HS-27A (cell line): ENCODE data around the gene TDRD12.
"Not testable (repeated sequence)": the region's sequence is repeated elsewhere in the genome, so short reads cannot be mapped to it uniquely, and the experiment has no call there.

ENCODE experiments used
- DNase-seq: peaks from one replicate; pipeline ENCODE4 v3.0.0-alpha.2; 2012; ENCODE audit warnings: low read depth, missing footprints

The TDRD12 gene

DNA sequence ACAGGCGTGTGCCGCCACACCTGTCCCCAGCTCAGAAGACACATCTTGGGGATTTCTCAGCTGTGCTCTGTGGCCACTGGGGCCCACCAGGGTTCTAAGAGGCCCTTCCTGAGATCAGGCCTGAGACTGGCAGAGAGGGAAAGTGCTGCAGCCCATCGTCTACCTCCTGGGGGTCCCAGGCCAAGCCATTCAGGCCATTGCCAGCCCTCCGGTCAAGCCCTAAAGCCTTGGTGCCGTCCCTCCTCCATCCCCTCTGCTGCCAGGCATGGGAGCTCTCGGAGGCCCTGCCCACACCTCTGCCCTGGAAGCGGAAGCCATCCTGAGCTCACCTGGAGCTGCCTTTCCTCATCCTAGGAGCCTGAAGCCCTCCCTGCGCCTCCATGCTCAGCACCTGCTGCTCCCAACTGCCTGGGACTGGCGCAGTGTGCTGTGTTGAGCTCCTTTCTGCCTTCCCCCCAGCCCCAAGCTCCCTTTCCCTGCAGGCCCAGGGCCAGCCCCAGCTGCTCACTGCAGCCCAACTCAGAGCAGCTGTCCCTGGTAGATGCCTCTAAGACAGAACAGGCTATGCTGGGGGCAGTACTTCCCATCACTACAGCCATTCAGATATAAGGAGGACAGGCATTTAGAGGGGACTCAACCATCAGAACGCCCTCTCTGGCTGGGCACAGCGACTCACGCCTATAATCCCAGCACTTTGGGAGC is 147.1 kb downstream of the TDRD12 start:
- no peak for DNase-seq

DNA sequence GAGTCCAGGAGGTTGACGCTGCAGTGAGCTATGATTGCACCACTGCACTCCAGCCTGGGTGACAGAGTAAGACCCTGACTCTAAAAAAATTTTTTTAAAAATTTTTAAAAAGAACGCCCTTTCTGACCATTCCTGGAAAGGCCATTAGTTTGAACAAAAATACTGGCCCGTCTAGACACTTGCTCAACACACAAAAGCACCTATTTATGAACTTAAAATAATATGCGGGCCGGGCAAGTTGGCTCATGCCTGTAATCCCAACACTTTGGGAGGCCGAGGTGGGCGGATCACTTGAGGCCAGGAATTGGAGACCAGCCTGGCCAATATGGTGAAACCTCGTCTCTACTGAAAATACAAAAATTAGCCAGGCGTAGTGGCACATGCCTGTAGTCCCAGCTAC is 147.9 kb downstream of the TDRD12 start:
- not testable (repeated sequence) for DNase-seq

DNA sequence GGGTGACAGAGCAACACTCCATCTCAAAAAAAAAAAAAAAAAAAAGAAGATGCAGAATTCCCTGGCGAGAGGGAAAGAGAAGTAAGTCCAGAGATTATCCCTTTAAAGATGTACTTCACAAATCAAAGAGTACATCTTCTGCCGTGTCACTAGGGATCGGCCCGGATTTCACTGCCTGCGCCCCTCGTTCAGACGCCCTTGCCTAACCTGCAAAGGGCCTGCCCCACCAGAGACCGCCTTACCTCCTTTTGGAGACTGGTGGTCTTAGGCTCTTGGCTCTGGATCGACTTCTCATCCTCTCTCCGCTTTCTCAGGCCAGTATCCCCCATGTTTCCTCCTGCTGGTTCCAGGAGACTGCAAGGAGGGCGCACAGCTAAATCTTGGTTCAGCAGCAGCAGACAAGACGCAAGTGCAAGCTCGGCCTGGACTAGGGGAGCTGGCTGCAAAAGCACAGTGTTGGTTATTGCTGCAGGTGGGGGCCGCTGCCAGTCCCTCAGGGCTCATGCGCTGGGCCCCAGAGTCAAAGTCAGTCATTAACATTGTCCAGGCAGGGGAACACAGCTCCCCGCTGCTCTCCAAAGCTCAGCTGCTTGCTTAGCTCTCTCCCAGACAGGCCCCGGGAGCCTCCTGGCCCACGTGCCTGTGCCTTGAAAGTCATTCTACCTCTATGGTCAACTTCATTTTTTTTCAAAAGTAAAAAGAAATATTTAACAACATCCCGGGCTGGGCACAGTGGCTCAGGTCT is 148.8 kb downstream of the TDRD12 start:
- DNase-seq: no peak

DNA sequence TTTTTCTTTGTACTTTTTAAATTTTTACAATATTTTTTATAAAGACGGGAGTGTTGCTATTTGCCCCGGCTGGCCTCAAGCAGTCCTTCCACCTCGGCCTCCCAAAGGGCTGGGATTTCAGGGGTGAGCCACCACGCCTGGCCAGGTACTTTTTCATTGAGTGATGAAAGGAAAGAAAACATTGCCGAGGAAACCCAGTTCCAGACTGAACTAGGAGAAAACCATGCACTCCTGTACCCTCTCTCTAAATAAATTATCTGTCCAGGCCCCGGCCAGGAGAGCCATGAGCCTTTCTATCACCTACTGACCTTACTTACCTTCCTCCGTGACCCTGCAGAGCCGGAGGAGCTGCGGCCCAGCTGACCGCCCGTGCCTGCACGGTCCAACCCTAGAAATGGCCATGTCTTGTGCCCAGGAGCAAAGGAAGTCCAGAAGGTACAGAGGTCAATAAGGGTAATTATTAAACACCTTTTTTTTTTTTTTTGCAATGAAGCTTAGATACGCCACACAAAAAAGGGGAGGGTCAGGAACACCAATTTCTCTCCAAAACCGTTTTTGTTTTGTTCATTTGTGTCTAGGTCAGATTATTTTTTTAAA is 149.9 kb downstream of the TDRD12 start, which contains the start of gene SLC7A9:
Gene SLC7A9 (minus strand): TSS at position 399 of the 597 bp plus-strand sequence. CDS start 1,233 bp downstream, outside the sequence.
- DNase-seq: no peak

DNA sequence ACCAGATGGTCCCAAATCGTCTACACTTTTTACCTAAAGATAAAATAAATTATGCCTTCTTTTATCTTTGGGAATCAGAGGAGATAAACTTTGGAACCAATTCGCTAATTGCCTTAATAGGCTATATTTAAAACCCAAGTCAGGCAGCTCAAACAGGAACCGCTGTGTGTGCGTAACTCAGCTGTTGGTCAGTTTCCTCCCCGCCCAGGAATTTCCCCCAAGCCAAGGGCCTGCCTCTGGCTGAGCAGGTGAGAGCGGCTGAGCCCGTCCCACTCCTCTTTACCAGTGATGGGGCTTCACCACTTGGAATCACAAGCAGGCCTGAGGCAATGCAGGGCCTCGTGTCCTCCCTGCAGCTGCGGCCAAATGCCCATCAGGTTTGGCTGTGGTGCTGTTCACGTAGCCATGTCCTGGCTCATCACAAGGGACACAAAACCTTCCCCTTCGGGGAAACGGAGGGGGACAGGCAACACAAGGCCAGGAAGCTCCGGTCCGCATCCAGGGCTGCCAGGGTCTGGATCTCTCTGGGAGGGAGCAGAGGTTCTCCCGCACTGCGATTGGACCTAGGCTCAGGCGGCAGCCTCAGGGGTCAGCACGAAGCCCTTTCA is 150.5 kb downstream of the TDRD12 start:
- no peak for DNase-seq

DNA sequence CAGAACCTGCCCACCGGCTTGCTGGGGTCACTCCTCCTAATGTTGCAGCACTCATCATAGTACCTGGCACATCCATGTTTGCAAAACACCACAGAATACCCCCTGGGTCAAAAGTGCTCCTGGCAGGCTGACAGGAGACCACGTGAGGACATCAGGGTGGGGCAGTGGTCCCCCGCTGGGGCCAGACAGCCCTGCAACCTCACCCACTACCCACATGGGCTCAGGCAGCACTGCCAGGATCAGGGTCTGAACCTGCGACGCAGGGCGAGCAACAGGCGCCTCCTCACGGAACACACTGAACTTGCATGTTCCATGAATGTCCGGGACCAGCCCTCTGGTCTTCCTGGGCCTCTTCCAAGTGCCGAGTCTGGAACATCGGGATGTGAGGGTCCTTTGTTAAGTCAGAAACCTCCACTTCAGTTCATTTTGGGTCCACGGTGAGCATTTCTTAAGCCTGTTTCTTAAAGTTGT is 151.4 kb downstream of the TDRD12 start:
- no peak for DNase-seq

DNA sequence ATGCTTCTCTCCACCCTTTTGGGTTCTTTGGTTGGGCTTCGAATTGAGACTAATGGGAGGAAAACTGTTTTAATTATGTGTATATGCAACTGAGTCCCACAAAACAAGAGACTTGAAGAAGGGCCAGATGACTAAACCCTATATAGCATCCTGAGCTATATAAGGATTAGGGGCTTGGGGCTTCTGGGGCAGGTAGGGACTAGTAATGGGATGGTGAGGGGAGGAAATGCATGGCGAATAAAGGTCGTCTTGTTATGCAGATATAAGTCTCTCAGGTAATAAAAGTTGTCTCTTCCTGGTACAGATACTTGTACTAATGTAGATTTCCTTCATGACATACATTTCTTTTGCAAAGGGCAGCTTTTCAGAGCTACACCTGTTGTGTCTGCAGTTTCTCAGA is 152.8 kb downstream of the TDRD12 start:
- no peak for DNase-seq

DNA sequence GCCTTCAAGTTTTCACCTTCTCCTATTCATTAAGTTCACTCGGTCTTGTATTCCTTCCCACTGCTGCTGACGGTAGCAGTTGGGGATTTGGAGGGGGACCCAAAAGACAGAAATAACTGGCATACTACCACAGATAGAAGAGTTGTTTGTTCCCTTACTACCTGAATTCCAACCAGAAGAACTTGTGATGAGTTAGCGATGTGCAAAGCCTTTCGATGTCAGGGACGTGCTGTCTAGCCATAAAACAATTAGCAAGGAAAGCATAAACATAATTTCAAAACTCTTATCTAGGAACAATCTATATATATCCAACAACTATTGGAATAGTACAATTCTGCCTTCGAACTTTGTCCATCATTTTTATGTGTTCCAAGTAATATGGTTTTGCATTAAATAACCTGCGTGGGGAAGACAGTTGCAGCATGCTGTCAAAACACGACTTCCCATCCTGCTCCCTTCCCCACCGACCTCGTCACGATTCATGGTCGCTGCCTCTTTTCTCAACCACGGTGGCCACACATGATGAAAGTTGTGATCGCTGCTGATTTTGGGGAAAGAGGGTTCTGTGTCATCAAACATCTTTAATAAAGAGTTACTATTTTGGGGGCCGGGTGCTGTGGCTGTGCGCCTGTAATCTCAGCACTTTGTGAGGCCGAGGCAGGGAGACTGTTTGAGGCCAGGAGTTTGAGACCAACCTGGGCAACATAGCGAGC is 153.8 kb downstream of the TDRD12 start:
- no peak for DNase-seq

DNA sequence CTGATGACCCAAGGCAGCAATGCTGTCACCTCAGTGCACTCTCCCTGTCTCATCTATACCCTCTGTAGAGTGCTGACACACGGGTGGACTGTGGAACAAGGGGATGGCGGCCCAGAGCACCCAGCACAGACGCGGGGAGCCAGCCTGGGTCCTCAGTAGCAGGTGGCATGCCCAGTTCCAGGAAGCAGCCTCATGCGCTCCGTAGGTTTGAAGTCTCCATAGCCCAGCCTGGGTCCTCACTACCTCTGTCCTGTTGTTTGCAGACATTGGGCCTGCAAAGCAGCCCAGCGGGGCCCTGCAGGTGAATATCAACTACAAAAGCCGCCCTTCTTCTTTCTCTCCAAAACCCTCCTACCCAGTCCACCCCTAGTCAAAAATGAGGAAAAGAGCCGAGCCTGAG is 155.0 kb downstream of the TDRD12 start:
- DNase-seq: no peak

DNA sequence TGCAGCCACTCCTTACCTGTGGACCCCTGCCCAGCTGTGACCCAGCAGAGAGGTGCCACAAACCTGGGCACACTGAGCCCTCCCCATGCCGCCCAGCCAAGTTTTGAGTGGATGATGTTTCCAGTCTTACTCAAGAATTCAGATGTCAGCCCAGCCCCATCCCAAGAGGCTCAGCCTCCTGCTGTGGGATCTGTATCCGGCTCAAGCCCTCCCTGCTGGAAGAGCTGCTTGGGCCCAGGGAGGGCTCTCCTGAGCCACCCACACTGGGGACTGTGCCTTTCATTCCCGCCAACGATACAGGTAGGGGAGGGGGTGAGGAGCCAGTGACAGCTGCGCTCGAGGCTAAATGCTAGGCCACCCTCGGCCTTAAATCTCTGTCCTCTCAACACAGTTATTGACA is 155.9 kb downstream of the TDRD12 start:
- no peak for DNase-seq

DNA sequence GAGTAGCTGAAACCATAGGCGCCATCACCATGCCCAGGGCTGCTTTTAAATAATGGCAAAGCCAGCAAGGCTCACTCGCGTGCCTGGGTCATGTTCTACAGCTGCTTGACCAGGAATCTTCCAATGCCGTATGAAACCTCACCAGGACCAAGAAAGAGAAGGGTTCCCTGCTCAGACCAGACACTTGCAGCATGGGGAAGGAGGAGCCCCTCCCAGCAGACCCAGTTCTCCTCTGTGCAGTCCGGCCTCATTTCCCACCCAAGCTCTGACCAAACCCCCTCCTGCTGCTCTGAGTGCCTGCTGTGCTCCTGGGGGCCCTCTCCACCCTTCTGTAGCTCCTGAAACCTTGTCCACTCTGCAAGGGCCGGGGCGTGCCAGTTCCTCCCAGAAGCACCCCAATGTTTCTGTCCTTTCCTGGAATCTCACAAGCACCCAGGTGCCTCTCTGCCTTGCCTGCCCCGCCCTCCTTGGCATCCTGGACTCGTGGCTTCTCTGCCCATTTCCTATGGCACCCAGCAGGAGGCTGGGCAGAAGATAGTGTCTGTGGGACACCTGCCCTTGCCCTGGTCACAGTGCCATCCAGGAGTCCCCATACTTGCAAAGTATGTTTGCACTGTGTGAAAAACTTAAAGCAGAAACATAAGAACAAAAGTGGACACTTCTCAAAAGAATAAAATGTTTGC is 156.8 kb downstream of the TDRD12 start:
- no peak for DNase-seq

DNA sequence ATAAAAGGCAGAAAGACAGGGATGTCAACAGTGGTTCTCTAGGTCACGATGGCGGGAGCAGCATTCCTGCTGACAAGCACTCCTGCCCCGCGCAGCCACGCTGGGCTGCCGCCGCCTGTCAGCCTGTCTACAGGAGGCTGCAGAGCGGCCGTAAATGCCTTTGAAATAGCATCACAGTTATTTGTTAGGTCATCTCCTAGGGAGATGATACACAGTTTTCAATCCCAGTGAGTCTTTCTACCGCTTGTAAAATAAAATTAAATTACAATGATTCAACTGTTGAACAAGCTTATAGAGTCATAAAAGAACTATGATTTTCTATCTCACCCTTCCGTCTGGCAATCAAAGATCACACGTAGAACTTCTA is 157.3 kb downstream of the TDRD12 start:
- no peak for DNase-seq
